Measurements from ENCODE around the gene RGS5. TPM values are rescaled to one million over a fixed set of nuclear protein-coding genes. Genes with fewer than 3 reads are reported as not detected.

Gene RGS5
- polyA plus RNA-seq, 1 donor (not counting 4 experiments of a cell fraction or from before 2014, with no cell fraction given) = 4.1 TPM

DNA sequence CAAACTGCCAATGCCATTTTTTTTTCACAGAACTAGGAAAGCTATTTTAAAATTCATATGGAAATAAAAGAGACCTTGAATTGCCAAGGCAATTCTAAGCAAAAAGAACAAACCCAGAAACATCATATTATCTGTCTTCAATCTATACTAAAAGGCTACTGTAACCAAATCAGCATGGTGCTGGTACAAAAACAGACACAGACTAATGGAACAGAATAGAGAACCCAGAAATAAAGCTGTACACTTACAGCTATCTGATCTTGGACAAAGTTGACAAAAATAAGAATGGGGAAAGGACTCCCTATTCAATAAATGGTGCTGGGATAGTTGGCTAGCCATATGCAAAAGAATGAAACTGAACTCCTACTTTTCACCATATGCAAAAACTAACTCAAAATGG lies 83.0 kb downstream of the RGS5 start:
- dilution Hi-C loops (cut with MboI; ENCODE audit: extremely low pct_ligation_motif_present, low sequenced_read_pairs) = no loop called here
- DNase-seq (ENCODE audit: low read depth, low spot score) (no peak), FAIRE-seq (no peak)
- Histone ChIP-seq H3K9ac (ENCODE audit: control insufficient read depth, extremely low read depth, insufficient read depth, low read length) (no peak overlapping the region), H3K27me3 (ENCODE audit: control insufficient read depth, extremely low read depth, insufficient read depth, low read length) (no peaks in the 10 kb centered on the region), H3K9me1 (ENCODE audit: control insufficient read depth, extremely low read depth, insufficient read depth, low read length) (no peaks in the 10 kb centered on the region), H3K4me3 (ENCODE audit: control insufficient read depth in 2 of 3, extremely low read depth in 1 of 3, insufficient read depth in 2 of 3, low read depth in 1 of 3, low read length in 3 of 3) (no peak overlapping the region), H3K9me3 (ENCODE audit: control insufficient read depth, low read depth, low read length) (no peaks in the 10 kb centered on the region), H3K27ac (ENCODE audit: control insufficient read depth, insufficient read depth, low read length) (no peak overlapping the region), H3K4me1 (ENCODE audit: control insufficient read depth, extremely low read depth, insufficient read depth, low read length) (no peaks in the 10 kb centered on the region), H2AFZ (ENCODE audit: control insufficient read depth, low read length) (no peak overlapping the region), H3K4me2 (ENCODE audit: control insufficient read depth, extremely low read depth, insufficient read depth, low read depth, low read length) (no peak overlapping the region), H3K79me2 (ENCODE audit: control insufficient read depth, insufficient read depth, low read length) (no peaks in the 10 kb centered on the region), H3K36me3 (ENCODE audit: control insufficient read depth in 2 of 2, extremely low read depth in 1 of 2, insufficient read depth in 2 of 2, low read length in 2 of 2) (no peaks in the 10 kb centered on the region), H4K20me1 (ENCODE audit: control insufficient read depth, extremely low read depth, insufficient read depth, low read length) (no peaks in the 10 kb centered on the region)
- TF ChIP-seq, protein P1, sequence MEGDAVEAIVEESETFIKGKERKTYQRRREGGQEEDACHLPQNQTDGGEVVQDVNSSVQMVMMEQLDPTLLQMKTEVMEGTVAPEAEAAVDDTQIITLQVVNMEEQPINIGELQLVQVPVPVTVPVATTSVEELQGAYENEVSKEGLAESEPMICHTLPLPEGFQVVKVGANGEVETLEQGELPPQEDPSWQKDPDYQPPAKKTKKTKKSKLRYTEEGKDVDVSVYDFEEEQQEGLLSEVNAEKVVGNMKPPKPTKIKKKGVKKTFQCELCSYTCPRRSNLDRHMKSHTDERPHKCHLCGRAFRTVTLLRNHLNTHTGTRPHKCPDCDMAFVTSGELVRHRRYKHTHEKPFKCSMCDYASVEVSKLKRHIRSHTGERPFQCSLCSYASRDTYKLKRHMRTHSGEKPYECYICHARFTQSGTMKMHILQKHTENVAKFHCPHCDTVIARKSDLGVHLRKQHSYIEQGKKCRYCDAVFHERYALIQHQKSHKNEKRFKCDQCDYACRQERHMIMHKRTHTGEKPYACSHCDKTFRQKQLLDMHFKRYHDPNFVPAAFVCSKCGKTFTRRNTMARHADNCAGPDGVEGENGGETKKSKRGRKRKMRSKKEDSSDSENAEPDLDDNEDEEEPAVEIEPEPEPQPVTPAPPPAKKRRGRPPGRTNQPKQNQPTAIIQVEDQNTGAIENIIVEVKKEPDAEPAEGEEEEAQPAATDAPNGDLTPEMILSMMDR (optimal IDR thresholded peaks at IDR 0.05 in 1 of 3, IDR thresholded peaks at IDR 0.05 in 1 of 3, conservative IDR thresholded peaks at IDR 0.05 in 1 of 3; ENCODE audit: extremely low read depth in 1 of 3, insufficient read depth in 2 of 3, low read length in 3 of 3) = no peak
- TF ChIP-seq EZH2 (IDR thresholded peaks at IDR 0.05; ENCODE audit: low read length) = no peak

DNA sequence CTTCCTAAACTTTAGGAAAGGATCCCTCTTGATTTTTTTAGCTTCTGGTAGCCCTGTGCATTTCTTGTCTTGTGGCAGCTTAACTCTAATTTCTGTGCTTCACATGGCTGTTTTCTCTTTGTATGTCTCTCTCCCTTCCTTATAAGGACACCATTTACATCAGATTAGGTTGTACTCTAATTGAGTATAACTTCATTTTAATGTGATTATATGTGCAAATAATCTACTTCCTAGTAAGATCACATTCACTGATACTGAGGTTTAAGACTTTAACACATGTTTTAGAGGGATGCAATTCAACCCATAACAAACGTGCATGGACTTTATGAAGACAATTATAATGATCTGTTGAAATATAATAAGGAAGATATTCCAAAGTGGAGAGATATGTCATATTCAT lies 86.8 kb downstream of the RGS5 start:
- H3K36me3 ChIP-seq (ENCODE audit: control insufficient read depth in 2 of 2, extremely low read depth in 1 of 2, insufficient read depth in 2 of 2, low read length in 2 of 2) = no peaks in the 10 kb centered on the region
- FAIRE-seq (no peak), DNase-seq (ENCODE audit: low read depth, low spot score) (no peak)
- no peak overlapping the region for H3K4me2 ChIP-seq (ENCODE audit: control insufficient read depth, extremely low read depth, insufficient read depth, low read depth, low read length)
- H2AFZ ChIP-seq (ENCODE audit: control insufficient read depth, low read length) = no peak overlapping the region
- H3K27me3 ChIP-seq (ENCODE audit: control insufficient read depth, extremely low read depth, insufficient read depth, low read length) = no peaks in the 10 kb centered on the region
- no peak overlapping the region for H3K9ac ChIP-seq (ENCODE audit: control insufficient read depth, extremely low read depth, insufficient read depth, low read length)
- dilution Hi-C loops (cut with MboI; ENCODE audit: extremely low pct_ligation_motif_present, low sequenced_read_pairs) = no loop called here
- H4K20me1 ChIP-seq (ENCODE audit: control insufficient read depth, extremely low read depth, insufficient read depth, low read length) = no peaks in the 10 kb centered on the region
- no peaks in the 10 kb centered on the region for H3K79me2 ChIP-seq (ENCODE audit: control insufficient read depth, insufficient read depth, low read length)
- no peak for TF ChIP-seq EZH2 (IDR thresholded peaks at IDR 0.05; ENCODE audit: low read length)
- TF ChIP-seq, protein P1 (optimal IDR thresholded peaks at IDR 0.05 in 1 of 3, IDR thresholded peaks at IDR 0.05 in 1 of 3, conservative IDR thresholded peaks at IDR 0.05 in 1 of 3; ENCODE audit: extremely low read depth in 1 of 3, insufficient read depth in 2 of 3, low read length in 3 of 3) = no peak
- H3K4me1 ChIP-seq (ENCODE audit: control insufficient read depth, extremely low read depth, insufficient read depth, low read length) = no peaks in the 10 kb centered on the region
- no peak overlapping the region for H3K27ac ChIP-seq (ENCODE audit: control insufficient read depth, insufficient read depth, low read length)
- H3K9me1 ChIP-seq (ENCODE audit: control insufficient read depth, extremely low read depth, insufficient read depth, low read length) = no peaks in the 10 kb centered on the region
- no peaks in the 10 kb centered on the region for H3K9me3 ChIP-seq (ENCODE audit: control insufficient read depth, low read depth, low read length)
- no peak overlapping the region for H3K4me3 ChIP-seq (ENCODE audit: control insufficient read depth in 2 of 3, extremely low read depth in 1 of 3, insufficient read depth in 2 of 3, low read depth in 1 of 3, low read length in 3 of 3)
